ENCODE data around the gene ARHGAP26.

DNA sequence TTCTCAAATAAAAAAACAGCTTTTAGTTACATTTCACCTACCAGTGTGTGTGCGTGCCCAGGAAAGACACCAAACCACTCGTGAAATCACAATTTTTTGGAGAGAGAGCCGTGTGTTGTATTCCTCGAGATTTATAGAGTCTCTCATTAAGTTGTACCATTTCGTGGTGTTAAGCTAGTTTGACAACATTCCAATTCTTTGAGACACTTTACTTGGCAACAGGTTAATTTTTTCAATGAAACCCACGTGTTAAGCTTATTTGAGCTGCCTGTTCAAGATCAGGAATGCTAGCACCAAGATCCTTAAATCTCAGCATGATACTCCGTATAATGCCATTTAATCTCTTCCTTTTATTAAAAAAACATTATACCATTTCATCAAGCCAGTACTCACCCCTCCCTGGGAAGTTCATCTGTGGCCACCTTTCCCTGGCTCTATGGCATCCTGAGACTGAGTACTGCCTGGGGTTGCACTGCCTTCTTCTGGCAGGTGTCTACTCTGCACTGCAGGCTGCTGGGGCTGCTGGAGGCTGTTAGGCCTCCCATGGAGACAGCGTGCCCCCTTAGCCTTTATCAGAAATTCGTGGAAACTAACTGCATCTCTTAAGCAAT is 143.7 kb downstream of the ARHGAP26 start:
- TF ChIP-seq ZNF274 (IDR thresholded peaks at IDR 0.05; ENCODE audit: low read depth, low read length) (no peak), YY1 (IDR thresholded peaks at IDR 0.05; ENCODE audit: insufficient read depth, insufficient read length) (no peak), SUZ12 (IDR thresholded peaks at IDR 0.05; ENCODE audit: extremely low read depth, insufficient read depth, insufficient read length) (no peak)

All from NT2/D1 (cell line).